DOHH2 (cell line): ENCODE data around the gene KLHL40.

Experiments
- CTCF ChIP-seq: fragments of 200-600 bp; sonication (generic); IDR thresholded peaks from one replicate; pipeline ENCODE4 v1.5.1; 2014; ENCODE audit warnings: antibody characterized with exemption, mild to moderate bottlenecking, low read depth, low read length; ENCODE audit not compliant: poor library complexity, severe bottlenecking
- EZH2phosphoT487 ChIP-seq: fragments of 200-600 bp; sonication (generic); IDR thresholded peaks from 2 replicates; pipeline ENCODE4 v1.6.1; 2017; ENCODE audit warnings: borderline replicate concordance, mild to moderate bottlenecking, antibody characterized with exemption, low read length, moderate library complexity, mixed read lengths

- TF ChIP-seq CTCF (no peak), EZH2phosphoT487 (no peak)
These were observed 33.1 kb upstream of the KLHL40 start for GRCh38 chr3:42652251-42652610.
